Measurements from ENCODE around the gene FILIP1L. TPM values are rescaled to one million over a fixed set of nuclear protein-coding genes. Genes with fewer than 3 reads are reported as not detected.

Gene FILIP1L
- total RNA-seq, 1 experiment from 2014 or later: 0.07 TPM

- H3K23me2 ChIP-seq (ENCODE audit: insufficient read length, low read depth, low read length, poor library complexity, severe bottlenecking): no peaks in the 10 kb centered on the region
- H4K8ac ChIP-seq (replicated peaks; ENCODE audit: insufficient read length, low read depth, low read length): no peak overlapping the region
- H2BK120ac ChIP-seq (ENCODE audit: low read depth, low read length, poor library complexity, severe bottlenecking): no peak overlapping the region
- no peak overlapping the region for H2AFZ ChIP-seq (ENCODE audit: low read length)
- no peak overlapping the region for H4K91ac ChIP-seq (ENCODE audit: insufficient read length, low read depth, low read length)
- no peaks in the 10 kb centered on the region for H3K27me3 Mint-ChIP-seq (ENCODE audit: low read depth)
- no peaks in the 10 kb centered on the region for H3K4me1 ChIP-seq (ENCODE audit: insufficient read depth, low read length)
- H2BK15ac ChIP-seq (ENCODE audit: low read depth, low read length): no peak overlapping the region
- no peaks in the 10 kb centered on the region for H3K9me3 Mint-ChIP-seq
- no peak overlapping the region for H3K27ac ChIP-seq (ENCODE audit: insufficient read length, low read depth, low read length)
- H3K4me2 ChIP-seq (ENCODE audit: insufficient read depth, insufficient read length, low read length): no peak overlapping the region
- H3K27me3 ChIP-seq (ENCODE audit: insufficient read depth, low read length): no peaks in the 10 kb centered on the region
- H3K79me1 ChIP-seq (ENCODE audit: insufficient read depth, low read depth, low read length, poor library complexity, severe bottlenecking): no peaks in the 10 kb centered on the region
- no peak overlapping the region for H2AK5ac ChIP-seq (ENCODE audit: insufficient read length, low read length)
- H3K4me1 Mint-ChIP-seq: peaks cover 4 to 5% of the 10 kb centered on the region in 2 experiments; a peak in 3 of 4 replicates
- no peak overlapping the region for H3K9ac ChIP-seq (ENCODE audit: extremely low read depth, insufficient read length, low read length)
- no peaks in the 10 kb centered on the region for H3K9me3 ChIP-seq (ENCODE audit: control insufficient read depth, low read depth, low read length)
- no peak overlapping the region for H3K18ac ChIP-seq (ENCODE audit: insufficient read length, low read depth, low read length)
- no peaks in the 10 kb centered on the region for H3K36me3 Mint-ChIP-seq (ENCODE audit: insufficient read depth in 1 of 3, low read depth in 3 of 3)
- H3K4ac ChIP-seq (ENCODE audit: low read depth, low read length): no peak overlapping the region
- no peak overlapping the region; a peak in 1 of 7 replicates for H3K27ac Mint-ChIP-seq
- no peak for DNase-seq
- H3K4me3 Mint-ChIP-seq: no peak overlapping the region
- H2BK5ac ChIP-seq (ENCODE audit: insufficient read length, low read length): no peak overlapping the region
- H3K56ac ChIP-seq (ENCODE audit: insufficient read length, low read depth, low read length): no peak overlapping the region
- no peak overlapping the region for H3T11ph ChIP-seq (ENCODE audit: low read length)
- no peak overlapping the region for H3K23ac ChIP-seq (ENCODE audit: insufficient read length, low read depth, low read length)
- WGBS (ENCODE audit: extremely low coverage, insufficient read length, low lambda C conversion rate): no CpG with 5 or more reads among the region's 3 CpGs
- H2BK12ac ChIP-seq (ENCODE audit: insufficient read length, low read depth, low read length): no peak overlapping the region
- no peak for TF ChIP-seq CTCF (conservative IDR thresholded peaks at IDR 0.05)
- no peak overlapping the region for H3K14ac ChIP-seq (ENCODE audit: insufficient read depth, low read length)
- H2BK20ac ChIP-seq (ENCODE audit: low read depth, low read length, poor library complexity, severe bottlenecking): no peak overlapping the region
- H4K20me1 ChIP-seq (ENCODE audit: control insufficient read depth, insufficient read depth, insufficient read length): no peaks in the 10 kb centered on the region
- H4K5ac ChIP-seq (ENCODE audit: insufficient read length, low read depth, low read length): no peak overlapping the region
- no peaks in the 10 kb centered on the region for H3K79me2 ChIP-seq (ENCODE audit: insufficient read depth, low read length)
Measured at GRCh38 chr3:100033903-100034471, 80.3 kb downstream of the FILIP1L start.
